Fibroblast of lung (primary cell): ENCODE measurements around the gene PELO.

ENCODE experiments used
- CTCF ChIP-seq, 2 donors: IDR thresholded peaks in 1 of 2; conservative IDR thresholded peaks in 1 of 2; 1 replicate in 1 of 2; 2 replicates in 1 of 2; pipeline ENCODE4 v1.5.1; 2011 to 2012; ENCODE audit warnings: low read length in 2 of 2, control low read depth in 1 of 2, inconsistent platforms in 1 of 2, low read depth in 1 of 2, mild to moderate bottlenecking in 1 of 2
- EZH2 ChIP-seq: IDR thresholded peaks from 2 replicates; pipeline ENCODE4 v1.5.1; 2012; ENCODE audit warnings: low read length, control low read depth, mild to moderate bottlenecking; ENCODE audit errors: missing control alignments

DNA sequence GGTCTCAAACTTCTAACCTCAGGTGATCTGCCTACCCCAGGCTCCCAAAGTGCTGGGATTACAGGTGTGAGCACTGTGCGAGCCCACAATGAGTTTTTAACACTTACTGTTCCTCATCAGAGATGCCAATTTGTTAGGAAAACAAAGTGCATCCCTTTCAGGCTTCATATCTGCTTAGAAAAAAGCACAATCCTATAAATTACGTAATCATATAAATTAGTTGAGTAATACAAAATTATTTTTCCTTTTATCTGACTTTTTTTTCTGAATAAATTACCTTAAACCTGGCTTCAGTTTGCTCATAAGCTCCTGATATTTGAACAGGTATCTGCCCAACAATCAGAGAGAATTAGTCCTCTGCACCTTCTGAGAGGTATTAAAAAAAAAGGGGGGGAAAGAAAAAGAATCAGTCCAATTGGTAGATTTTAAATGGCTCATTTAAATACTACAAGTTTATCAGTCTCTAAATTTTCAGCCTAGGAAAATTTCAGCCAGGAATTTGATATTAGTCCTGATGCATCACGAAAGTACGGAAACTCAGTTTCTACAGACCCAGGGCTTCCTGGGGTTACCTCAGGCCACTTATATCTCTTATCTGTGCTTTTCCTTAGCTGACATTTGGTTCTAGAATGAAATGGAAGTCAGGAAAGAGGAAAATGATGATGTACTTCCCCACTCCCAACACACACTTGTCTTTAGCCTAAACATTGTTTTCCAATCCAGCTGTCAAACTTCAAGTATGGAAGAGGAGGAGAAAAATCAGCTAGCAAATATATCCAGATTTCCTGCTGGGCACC lies 26.8 kb downstream of the PELO start:
- no peak for TF ChIP-seq CTCF (conservative IDR thresholded peaks at IDR 0.05 in 1 of 2, IDR thresholded peaks at IDR 0.05 in 1 of 2; ENCODE audit: low read depth in 1 of 2, low read length in 2 of 2)
- no peak for TF ChIP-seq EZH2
